Muscle of leg (tissue), 16 donors: ENCODE data around the gene BCAS3. TPM values are rescaled to one million over a fixed set of nuclear protein-coding genes. Genes with fewer than 3 reads are reported as not detected.
A peak's percentile ranks its signal among the peaks of the same experiment; 100 is the strongest.

Experiments used
- DNase-seq: peaks from one replicate; pipeline ENCODE4 v3.0.0; 2013
- H3K27ac ChIP-seq: one replicate; pipeline ENCODE4 v1.5.1; 2013; ENCODE audit warnings: mild to moderate bottlenecking, low read length, control low read depth
- H3K27me3 ChIP-seq: one replicate; pipeline ENCODE4 v1.6.1; 2013; ENCODE audit warnings: low read length; ENCODE audit not compliant: control insufficient read depth, insufficient read depth
- H3K36me3 ChIP-seq: one replicate; pipeline ENCODE4 v1.6.1; 2013; ENCODE audit warnings: low read length; ENCODE audit not compliant: control insufficient read depth, insufficient read depth
- H3K4me1 ChIP-seq: one replicate; pipeline ENCODE4 v1.6.1; 2013; ENCODE audit warnings: low read length; ENCODE audit not compliant: control insufficient read depth, insufficient read depth
- H3K4me3 ChIP-seq: one replicate; pipeline ENCODE4 v1.5.1; 2013; ENCODE audit warnings: low read length, control low read depth
- H3K9me3 ChIP-seq: replicated peaks from 2 replicates; pipeline ENCODE4 v1.6.1; 2013; ENCODE audit warnings: low read depth, low read length; ENCODE audit not compliant: control insufficient read depth
- WGBS: methylation state at CpG from one replicate; pipeline ENCODE4 v1.1.5; 2013; ENCODE audit warnings: missing lambda C conversion rate; ENCODE audit not compliant: insufficient coverage; 5-methylcytosine and 5-hydroxymethylcytosine counted together
- long read RNA-seq, 11 donors: transcript quantifications; one replicate each; lab custom pipeline, GENCODE V29; 2026
- polyA plus RNA-seq, 8 donors: library from polyadenylated mRNA; unstranded; fragments of 120-200 nt; gene quantifications; one replicate each; pipeline versions ENCODE4 v1.2.1 to v1.2.3, GENCODE V29; 2013; ENCODE audit warnings: inconsistent platforms in 1 of 8, low replicate concordance in 1 of 8; ENCODE audit not compliant: insufficient read length in 8 of 8, insufficient read depth in 1 of 8
- total RNA-seq: library from RNA; stranded (reverse); fragments of 120-200 nt; gene quantifications from one replicate; pipeline ENCODE4 v1.2.4, GENCODE V29; 2013

Gene BCAS3
- total RNA-seq (15.8 TPM), polyA plus RNA-seq (10 to 100 TPM in 3 of 8 donors, 1 to 10 TPM in 5; 7.6 to 11.2 (median 9.2) TPM)
- long read RNA-seq, donor 1, full-length matches to known transcripts = 2 of 2 reads
- long read RNA-seq, donor 1, partial matches to known transcripts = 0 of 2 reads
- long read RNA-seq, donor 1, other reads (novel, unspliced or antisense) = 0 of 2 reads
- long read RNA-seq, donor 2 = 0 reads
- long read RNA-seq, donor 3, full-length matches to known transcripts = 1 of 1 reads
- long read RNA-seq, donor 3, partial matches to known transcripts = 0 of 1 reads
- long read RNA-seq, donor 3, other reads (novel, unspliced or antisense) = 0 of 1 reads
- long read RNA-seq, donor 4, full-length matches to known transcripts = 1 of 1 reads
- long read RNA-seq, donor 4, partial matches to known transcripts = 0 of 1 reads
- long read RNA-seq, donor 4, other reads (novel, unspliced or antisense) = 0 of 1 reads
- long read RNA-seq, donor 5 = 0 reads
- long read RNA-seq, donor 6, full-length matches to known transcripts = 3 of 8 reads
- long read RNA-seq, donor 6, partial matches to known transcripts = 0 of 8 reads
- long read RNA-seq, donor 6, other reads (novel, unspliced or antisense) = 5 of 8 reads
- long read RNA-seq, donor 7, full-length matches to known transcripts = 8 of 8 reads
- long read RNA-seq, donor 7, partial matches to known transcripts = 0 of 8 reads
- long read RNA-seq, donor 7, other reads (novel, unspliced or antisense) = 0 of 8 reads
- long read RNA-seq, donor 8, full-length matches to known transcripts = 2 of 2 reads
- long read RNA-seq, donor 8, partial matches to known transcripts = 0 of 2 reads
- long read RNA-seq, donor 8, other reads (novel, unspliced or antisense) = 0 of 2 reads
- long read RNA-seq, donor 9, full-length matches to known transcripts = 2 of 2 reads
- long read RNA-seq, donor 9, partial matches to known transcripts = 0 of 2 reads
- long read RNA-seq, donor 9, other reads (novel, unspliced or antisense) = 0 of 2 reads
- long read RNA-seq, donor 10 = 0 reads
- long read RNA-seq, donor 11, full-length matches to known transcripts = 1 of 1 reads
- long read RNA-seq, donor 11, partial matches to known transcripts = 0 of 1 reads
- long read RNA-seq, donor 11, other reads (novel, unspliced or antisense) = 0 of 1 reads

GRCh38 chr17:60677308-60678117 lies at the start of gene BCAS3:
BCAS3 (plus strand) TSS chr17:60677851.
- H3K4me3 ChIP-seq = peak within 1 kb of the TSS; percentile 73
- H3K36me3 ChIP-seq = no peaks in the 10 kb centered on the region
- H3K4me1 ChIP-seq = peaks cover 3% of the 10 kb centered on the region
- peak; percentile 100 for DNase-seq
- H3K27ac ChIP-seq = peak within 1 kb of the TSS; percentile 70
- H3K27me3 ChIP-seq = no peaks in the 10 kb centered on the region
- H3K9me3 ChIP-seq = no peaks in the 10 kb centered on the region
- 1% methylated on average over 50 of the region's 51 CpGs for WGBS

GRCh38 chr17:60628252-60628889 lies 49.3 kb upstream of the BCAS3 start:
- H3K27me3 ChIP-seq = no peaks in the 10 kb centered on the region
- no peaks in the 10 kb centered on the region for H3K4me1 ChIP-seq
- 83% methylated on average over 4 of the region's 6 CpGs for WGBS
- H3K9me3 ChIP-seq = no peaks in the 10 kb centered on the region
- no peak overlapping the region for H3K27ac ChIP-seq
- peaks cover 2% of the 10 kb centered on the region for H3K36me3 ChIP-seq
- no peak for DNase-seq
- no peak overlapping the region for H3K4me3 ChIP-seq

- no peaks in the 10 kb centered on the region for H3K4me1 ChIP-seq
- H3K27me3 ChIP-seq = no peaks in the 10 kb centered on the region
- H3K36me3 ChIP-seq = peaks cover 4% of the 10 kb centered on the region
- no peak for DNase-seq
- H3K4me3 ChIP-seq = no peak overlapping the region
- no peaks in the 10 kb centered on the region for H3K9me3 ChIP-seq
- no peak overlapping the region for H3K27ac ChIP-seq
- WGBS = 71% methylated on average over 2 of the region's 2 CpGs
These were observed 48.5 kb upstream of the BCAS3 start for GRCh38 chr17:60629120-60629519.

GRCh38 chr17:60630352-60630751 lies 47.3 kb upstream of the BCAS3 start:
- WGBS = no CpG with 5 or more reads among the region's 5 CpGs
- no peak overlapping the region for H3K27ac ChIP-seq
- DNase-seq = peak; percentile 72
- H3K27me3 ChIP-seq = no peaks in the 10 kb centered on the region
- no peaks in the 10 kb centered on the region for H3K4me1 ChIP-seq
- H3K9me3 ChIP-seq = no peaks in the 10 kb centered on the region
- peaks cover 7% of the 10 kb centered on the region for H3K36me3 ChIP-seq
- no peak overlapping the region for H3K4me3 ChIP-seq

DNA sequence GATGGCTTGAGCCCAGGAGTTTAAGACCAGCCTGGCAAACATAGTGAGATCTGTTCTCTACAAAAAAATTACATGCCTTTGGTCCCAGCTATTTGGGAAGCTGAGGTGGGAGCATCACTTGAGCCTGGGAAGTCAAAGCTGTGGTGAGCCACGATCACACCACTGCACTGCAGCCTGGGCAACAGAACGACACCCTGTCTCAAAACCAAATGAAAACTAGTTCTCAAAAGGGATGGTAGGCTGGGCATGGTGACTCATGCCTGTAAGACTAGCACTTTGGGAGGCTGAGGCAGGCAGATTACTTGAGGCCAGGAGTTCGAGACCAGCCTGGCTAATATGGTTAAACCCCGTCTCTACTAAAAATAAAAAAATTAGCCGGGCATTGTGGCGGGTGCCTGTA lies 46.5 kb upstream of the BCAS3 start:
- Histone ChIP-seq H3K4me3 (no peak overlapping the region), H3K27me3 (no peaks in the 10 kb centered on the region), H3K9me3 (no peaks in the 10 kb centered on the region), H3K4me1 (no peaks in the 10 kb centered on the region), H3K27ac (no peak overlapping the region), H3K36me3 (peaks cover 7% of the 10 kb centered on the region)
- no peak for DNase-seq
- 100% methylated on average over 2 of the region's 6 CpGs for WGBS

DNA sequence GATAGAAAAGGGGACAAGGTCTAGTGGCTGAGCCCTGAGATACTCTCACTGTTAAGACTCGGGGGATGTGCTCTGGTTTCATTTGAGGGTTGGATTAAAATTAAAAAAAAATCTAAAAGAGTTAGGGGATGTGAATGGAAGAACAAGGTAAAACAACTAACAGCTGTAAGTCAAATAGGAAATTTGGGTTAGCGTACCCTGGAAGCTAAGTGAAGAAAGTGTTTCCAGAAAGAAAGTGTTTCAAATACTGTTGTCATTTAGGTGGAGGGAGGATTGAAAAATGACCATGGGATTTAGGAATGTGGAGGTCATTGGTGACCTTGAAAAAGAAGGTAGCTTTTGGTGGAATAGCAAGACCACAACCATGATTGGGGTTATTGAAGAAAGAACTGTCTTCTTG lies 40.0 kb upstream of the BCAS3 start:
- WGBS = 94% methylated on average over 2 of the region's 2 CpGs
- Histone ChIP-seq H3K36me3 (peaks cover 10% of the 10 kb centered on the region), H3K27ac (no peak overlapping the region)

GRCh38 chr17:60639019-60639330 lies 38.7 kb upstream of the BCAS3 start:
- WGBS = 83% methylated on average over 4 of the region's 4 CpGs
- H3K27ac ChIP-seq = no peak overlapping the region
- H3K9me3 ChIP-seq = no peaks in the 10 kb centered on the region
- peaks cover 9% of the 10 kb centered on the region for H3K36me3 ChIP-seq
- H3K4me1 ChIP-seq = no peaks in the 10 kb centered on the region
- H3K27me3 ChIP-seq = no peaks in the 10 kb centered on the region
- H3K4me3 ChIP-seq = no peak overlapping the region
- no peak for DNase-seq

More for the DNA sequence above, 40.0 kb upstream of the BCAS3 start:
- no peaks in the 10 kb centered on the region for H3K9me3 ChIP-seq
- no peaks in the 10 kb centered on the region for H3K4me1 ChIP-seq
- no peaks in the 10 kb centered on the region for H3K27me3 ChIP-seq
- DNase-seq = no peak
- H3K4me3 ChIP-seq = no peak overlapping the region

- no CpG with 5 or more reads among the region's 2 CpGs for WGBS
- no peak overlapping the region for H3K27ac ChIP-seq
- no peaks in the 10 kb centered on the region for H3K4me1 ChIP-seq
- H3K9me3 ChIP-seq = no peaks in the 10 kb centered on the region
- H3K36me3 ChIP-seq = peaks cover 5% of the 10 kb centered on the region
- H3K4me3 ChIP-seq = no peak overlapping the region
- no peak for DNase-seq
- H3K27me3 ChIP-seq = no peaks in the 10 kb centered on the region
These were observed 37.1 kb upstream of the BCAS3 start for GRCh38 chr17:60640503-60640902.

DNA sequence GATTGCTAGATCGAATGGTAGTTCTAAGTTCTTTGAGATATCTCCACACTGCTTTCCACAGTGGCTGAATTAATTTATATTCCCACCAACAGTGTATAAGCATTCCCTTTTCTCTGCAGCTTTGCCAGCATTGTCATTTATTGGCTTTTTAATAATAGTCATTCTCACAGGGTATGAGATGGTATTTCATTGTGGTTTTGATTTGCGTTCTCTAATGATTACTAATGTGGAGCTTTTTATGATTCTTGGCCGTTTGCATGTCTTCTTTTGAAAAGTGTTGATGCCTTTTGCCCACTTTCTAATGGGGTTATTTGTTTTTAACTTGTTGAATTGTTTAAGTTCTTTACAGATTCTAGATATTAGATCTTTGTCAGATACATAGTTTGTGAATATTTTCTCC lies 36.5 kb upstream of the BCAS3 start:
- no peaks in the 10 kb centered on the region for H3K4me1 ChIP-seq
- H3K27me3 ChIP-seq = no peaks in the 10 kb centered on the region
- no peak overlapping the region for H3K4me3 ChIP-seq
- H3K9me3 ChIP-seq = no peaks in the 10 kb centered on the region
- peaks cover 5% of the 10 kb centered on the region for H3K36me3 ChIP-seq
- no peak overlapping the region for H3K27ac ChIP-seq
- DNase-seq = no peak
- 100% methylated on average over 1 of the region's 3 CpGs for WGBS
